GM23338 (cell line): Measurements from ENCODE around the gene IL1RN. TPM values are rescaled to one million over a fixed set of nuclear protein-coding genes. Genes with fewer than 3 reads are reported as not detected.

Source experiments
- ETS1 ChIP-seq: IDR thresholded peaks from 2 replicates; pipeline ENCODE4 v1.6.1; 2016; ENCODE audit warnings: antibody characterized with exemption
- JUNB ChIP-seq: IDR thresholded peaks from one replicate; pipeline ENCODE4 v1.6.1; 2016; ENCODE audit warnings: antibody characterized with exemption; ENCODE audit not compliant: unreplicated experiment
- NANOG ChIP-seq: IDR thresholded peaks from 2 replicates; pipeline ENCODE4 v1.6.1; 2016; ENCODE audit warnings: antibody characterized with exemption, borderline replicate concordance
- POLR2AphosphoS5 ChIP-seq: IDR thresholded peaks from 2 replicates; pipeline ENCODE4 v1.6.1; 2016; ENCODE audit warnings: antibody characterized with exemption, low read depth
- STAT1 ChIP-seq: IDR thresholded peaks from one replicate; pipeline ENCODE4 v1.6.1; 2016; ENCODE audit warnings: antibody characterized with exemption; ENCODE audit not compliant: unreplicated experiment
- ZNF331 ChIP-seq: fragments of 250-450 bp; sonication (Bioruptor Pico); IDR thresholded peaks from 2 replicates; pipeline ENCODE4 v1.5.0; 2020; ENCODE audit warnings: low read depth, mild to moderate bottlenecking, moderate library complexity
- ZNF462 ChIP-seq: fragments of 250-450 bp; sonication (Bioruptor Pico); IDR thresholded peaks from 2 replicates; pipeline ENCODE4 v1.5.0; 2020; ENCODE audit warnings: mild to moderate bottlenecking, moderate library complexity
- polyA plus RNA-seq: library from polyadenylated mRNA; unstranded; fragments of >200 nt; fragmentation: Nextera tagmentation; extraction: Ambion mirVana; gene quantifications from 2 replicates; pipeline ENCODE4 v1.2.1, GENCODE V29; 2016
- total RNA-seq: library from RNA; depleted of rRNA; stranded (reverse); fragments of >200 nt; shearing (Covaris generic); gene quantifications from 2 replicates; pipeline ENCODE4 v1.2.3, GENCODE V29; 2014

The IL1RN gene
- total and polyA plus RNA-seq, 2 experiments from 2014 or later, result not detected

GRCh38 chr2:113132414-113133021 lies 5.1 kb downstream of the IL1RN start (continued):
- TF ChIP-seq ZNF331 (CRISPR knock-in tag) (no peak), ZNF462 (no peak), ETS1 (no peak), STAT1 (no peak), JUNB (no peak), POLR2AphosphoS5 (no peak), NANOG (no peak)
